Vagina (tissue), 2 donors: Measurements from ENCODE around the gene FKBP7.

Experiments
- POLR2A ChIP-seq, 2 donors: fragments of 450-650 bp; IDR thresholded peaks; one replicate each; pipeline ENCODE4 v1.6.1; 2017; ENCODE audit warnings: antibody characterized with exemption in 2 of 2, mild to moderate bottlenecking in 2 of 2, moderate library complexity in 2 of 2
- POLR2AphosphoS5 ChIP-seq, 2 donors: sonication (generic); formaldehyde crosslinking; IDR thresholded peaks; one replicate each; pipeline ENCODE4 v1.9.0; 2017; ENCODE audit warnings: antibody characterized with exemption in 2 of 2, mild to moderate bottlenecking in 2 of 2, low read depth in 1 of 2; ENCODE audit not compliant: insufficient read depth in 1 of 2
- TF ChIP-seq, protein P1 (sequence below), 3 experiments: fragments of 450-650 bp in 2 of 3; fragments of 200-600 bp in 1 of 3; sonication (generic) in 1 of 3; IDR thresholded peaks; one replicate each; pipeline ENCODE4 v1.5.1; 2017 to 2019; ENCODE audit warnings: antibody characterized with exemption in 3 of 3, mild to moderate bottlenecking in 2 of 3, moderate library complexity in 2 of 3

DNA sequence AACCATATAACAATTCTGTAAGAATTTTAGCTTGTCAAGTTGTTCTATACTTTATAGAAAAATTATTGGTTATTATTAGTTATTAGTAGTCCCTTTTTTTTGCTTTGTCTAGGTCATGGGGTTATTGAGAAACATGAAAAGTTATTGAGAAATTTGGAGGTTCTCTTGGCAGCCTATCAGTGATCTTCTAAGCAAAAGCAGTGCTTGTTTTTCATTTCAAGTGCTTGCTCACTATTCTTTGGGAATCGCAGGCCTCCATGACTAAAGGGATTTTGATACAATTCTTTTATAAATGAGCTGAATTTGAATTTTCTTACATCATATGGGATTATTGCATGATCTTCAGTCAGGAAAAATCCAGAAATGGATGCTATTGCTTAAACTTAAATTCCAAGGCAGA, 27.7 kb upstream of the FKBP7 start:
- TF ChIP-seq, protein P1, sequence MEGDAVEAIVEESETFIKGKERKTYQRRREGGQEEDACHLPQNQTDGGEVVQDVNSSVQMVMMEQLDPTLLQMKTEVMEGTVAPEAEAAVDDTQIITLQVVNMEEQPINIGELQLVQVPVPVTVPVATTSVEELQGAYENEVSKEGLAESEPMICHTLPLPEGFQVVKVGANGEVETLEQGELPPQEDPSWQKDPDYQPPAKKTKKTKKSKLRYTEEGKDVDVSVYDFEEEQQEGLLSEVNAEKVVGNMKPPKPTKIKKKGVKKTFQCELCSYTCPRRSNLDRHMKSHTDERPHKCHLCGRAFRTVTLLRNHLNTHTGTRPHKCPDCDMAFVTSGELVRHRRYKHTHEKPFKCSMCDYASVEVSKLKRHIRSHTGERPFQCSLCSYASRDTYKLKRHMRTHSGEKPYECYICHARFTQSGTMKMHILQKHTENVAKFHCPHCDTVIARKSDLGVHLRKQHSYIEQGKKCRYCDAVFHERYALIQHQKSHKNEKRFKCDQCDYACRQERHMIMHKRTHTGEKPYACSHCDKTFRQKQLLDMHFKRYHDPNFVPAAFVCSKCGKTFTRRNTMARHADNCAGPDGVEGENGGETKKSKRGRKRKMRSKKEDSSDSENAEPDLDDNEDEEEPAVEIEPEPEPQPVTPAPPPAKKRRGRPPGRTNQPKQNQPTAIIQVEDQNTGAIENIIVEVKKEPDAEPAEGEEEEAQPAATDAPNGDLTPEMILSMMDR (IDR thresholded peaks at IDR 0.05) = no peak
- no peak for TF ChIP-seq POLR2A (IDR thresholded peaks at IDR 0.05)
- no peak for TF ChIP-seq POLR2AphosphoS5 (IDR thresholded peaks at IDR 0.05; ENCODE audit: insufficient read depth in 1 of 2, low read depth in 1 of 2)
